Activated CD4-positive, alpha-beta T cell treated with anti-CD3 and anti-CD28 coated beads, Interleukin-2, amount 10 ng/mL, durations not matched to agents 24 days and 14 days (primary cell): Measurements from ENCODE around the gene SELENOM. TPM values are rescaled to one million over a fixed set of nuclear protein-coding genes. Genes with fewer than 3 reads are reported as not detected.
"Not testable (repeated sequence)": the region's sequence is repeated elsewhere in the genome, so short reads cannot be mapped to it uniquely, and the experiment has no call there.

Source experiments
- DNase-seq: peaks from one replicate; pipeline ENCODE4 v3.0.0; 2022
- H3K27ac Mint-ChIP-seq: one replicate; pipeline ENCODE4 v1.8.0; 2022; ENCODE audit warnings: mild to moderate bottlenecking, mixed read lengths
- H3K27me3 Mint-ChIP-seq: one replicate; pipeline ENCODE4 v1.8.0; 2022; ENCODE audit warnings: mixed read lengths
- H3K36me3 Mint-ChIP-seq: one replicate; pipeline ENCODE4 v1.8.0; 2022; ENCODE audit warnings: low read depth, mild to moderate bottlenecking, mixed read lengths
- H3K4me1 Mint-ChIP-seq: one replicate; pipeline ENCODE4 v1.8.0; 2021; ENCODE audit warnings: mixed read lengths
- H3K4me3 Mint-ChIP-seq: one replicate; pipeline ENCODE4 v1.8.0; 2022; ENCODE audit warnings: mild to moderate bottlenecking, moderate library complexity, mixed read lengths
- H3K9me3 Mint-ChIP-seq: one replicate; pipeline ENCODE4 v1.8.0; 2021; ENCODE audit warnings: mixed read lengths
- intact Hi-C: fragments of 100-400 bp; cut with micrococcal nuclease; formaldehyde crosslinking; loops from one replicate; pipeline ENCODE4 v1.15.1; 2023
- total RNA-seq: library from RNA; stranded (reverse); gene quantifications from 2 replicates; pipeline ENCODE4 v1.2.3, GENCODE V29; 2022

Gene SELENOM
- total RNA-seq, 1 donor from 2014 or later = 8.2 TPM

- no peak for DNase-seq
- Mint-ChIP-seq H3K4me3 (no peak overlapping the region), H3K9me3 (no peaks in the 10 kb centered on the region), H3K27me3 (no peaks in the 10 kb centered on the region), H3K36me3 (no peaks in the 10 kb centered on the region), H3K27ac (no peak overlapping the region), H3K4me1 (peaks cover 3% of the 10 kb centered on the region)
- intact Hi-C loops = no loop called here
These were observed 18.3 kb upstream of the SELENOM start for GRCh38 chr22:31125521-31126117.

GRCh38 chr22:31124811-31125465 lies 17.6 kb upstream of the SELENOM start:
- Mint-ChIP-seq H3K4me3 (no peak overlapping the region), H3K4me1 (peaks cover 3% of the 10 kb centered on the region), H3K36me3 (no peaks in the 10 kb centered on the region), H3K27me3 (no peaks in the 10 kb centered on the region), H3K9me3 (no peaks in the 10 kb centered on the region), H3K27ac (no peak overlapping the region)
- intact Hi-C loops = no loop called here
- no peak for DNase-seq

GRCh38 chr22:31124290-31124689 lies 16.9 kb upstream of the SELENOM start:
- H3K27me3 Mint-ChIP-seq = no peaks in the 10 kb centered on the region
- no peaks in the 10 kb centered on the region for H3K36me3 Mint-ChIP-seq
- intact Hi-C loops = no loop called here
- H3K4me1 Mint-ChIP-seq = peaks cover 3% of the 10 kb centered on the region
- no peak for DNase-seq
- no peak overlapping the region for H3K27ac Mint-ChIP-seq
- no peaks in the 10 kb centered on the region for H3K9me3 Mint-ChIP-seq
- no peak overlapping the region for H3K4me3 Mint-ChIP-seq

- Mint-ChIP-seq H3K27me3 (no peaks in the 10 kb centered on the region), H3K4me3 (no peak overlapping the region), H3K27ac (no peak overlapping the region), H3K9me3 (no peaks in the 10 kb centered on the region), H3K36me3 (no peaks in the 10 kb centered on the region), H3K4me1 (peaks cover 3% of the 10 kb centered on the region)
- no peak for DNase-seq
- intact Hi-C loops = no loop called here
These were observed 15.9 kb upstream of the SELENOM start for GRCh38 chr22:31123292-31123602.

- DNase-seq = no peak
- peaks cover 3% of the 10 kb centered on the region for H3K4me1 Mint-ChIP-seq
- H3K36me3 Mint-ChIP-seq = no peaks in the 10 kb centered on the region
- H3K27ac Mint-ChIP-seq = no peak within 1 kb of the TSS
- no peaks in the 10 kb centered on the region for H3K27me3 Mint-ChIP-seq
- no peaks in the 10 kb centered on the region for H3K9me3 Mint-ChIP-seq
- intact Hi-C loops = no loop called here
- H3K4me3 Mint-ChIP-seq = no peak within 1 kb of the TSS
These were observed 15.3 kb upstream of the SELENOM start, which contains the start of gene INPP5J for GRCh38 chr22:31122532-31123291. INPP5J (plus strand) TSS chr22:31122966; CDS start chr22:31123015, 49 bp downstream.

- intact Hi-C loops = no loop called here
- DNase-seq = no peak
- Mint-ChIP-seq H3K9me3 (no peaks in the 10 kb centered on the region), H3K27me3 (no peaks in the 10 kb centered on the region), H3K4me3 (no peak overlapping the region), H3K36me3 (no peaks in the 10 kb centered on the region), H3K27ac (no peak overlapping the region), H3K4me1 (peaks cover under 1% of the 10 kb centered on the region)
These were observed 14.8 kb upstream of the SELENOM start for GRCh38 chr22:31122196-31122531.

GRCh38 chr22:31121403-31121802 lies 14.0 kb upstream of the SELENOM start:
- H3K27ac Mint-ChIP-seq = no peak overlapping the region
- no peaks in the 10 kb centered on the region for H3K4me1 Mint-ChIP-seq
- H3K27me3 Mint-ChIP-seq = no peaks in the 10 kb centered on the region
- H3K36me3 Mint-ChIP-seq = no peaks in the 10 kb centered on the region
- no peak for DNase-seq
- no peaks in the 10 kb centered on the region for H3K9me3 Mint-ChIP-seq
- H3K4me3 Mint-ChIP-seq = no peak overlapping the region
- intact Hi-C loops = no loop called here

- H3K36me3 Mint-ChIP-seq = no peaks in the 10 kb centered on the region
- H3K9me3 Mint-ChIP-seq = no peaks in the 10 kb centered on the region
- DNase-seq = no peak
- no peak overlapping the region for H3K4me3 Mint-ChIP-seq
- no peaks in the 10 kb centered on the region for H3K27me3 Mint-ChIP-seq
- no peaks in the 10 kb centered on the region for H3K4me1 Mint-ChIP-seq
- intact Hi-C loops = no loop called here
- H3K27ac Mint-ChIP-seq = no peak overlapping the region
These were observed 13.3 kb upstream of the SELENOM start for GRCh38 chr22:31120642-31121041.

GRCh38 chr22:31120230-31120629 lies 12.9 kb upstream of the SELENOM start:
- no peak for DNase-seq
- Mint-ChIP-seq H3K4me3 (no peak overlapping the region), H3K9me3 (no peaks in the 10 kb centered on the region), H3K4me1 (no peaks in the 10 kb centered on the region), H3K27me3 (no peaks in the 10 kb centered on the region), H3K36me3 (no peaks in the 10 kb centered on the region), H3K27ac (no peak overlapping the region)
- intact Hi-C loops = no loop called here

- intact Hi-C loops = no loop called here
- H3K9me3 Mint-ChIP-seq = no peaks in the 10 kb centered on the region
- no peak for DNase-seq
- H3K27ac Mint-ChIP-seq = no peak overlapping the region
- no peaks in the 10 kb centered on the region for H3K36me3 Mint-ChIP-seq
- no peaks in the 10 kb centered on the region for H3K4me1 Mint-ChIP-seq
- no peaks in the 10 kb centered on the region for H3K27me3 Mint-ChIP-seq
- H3K4me3 Mint-ChIP-seq = no peak overlapping the region
These were observed 11.8 kb upstream of the SELENOM start for GRCh38 chr22:31119026-31119717.

- no peaks in the 10 kb centered on the region for H3K27me3 Mint-ChIP-seq
- H3K9me3 Mint-ChIP-seq = no peaks in the 10 kb centered on the region
- H3K27ac Mint-ChIP-seq = no peak overlapping the region
- H3K36me3 Mint-ChIP-seq = no peaks in the 10 kb centered on the region
- H3K4me1 Mint-ChIP-seq = no peaks in the 10 kb centered on the region
- intact Hi-C loops = no loop called here
- no peak for DNase-seq
- no peak overlapping the region for H3K4me3 Mint-ChIP-seq
These were observed 10.9 kb upstream of the SELENOM start for GRCh38 chr22:31118046-31118820.

- H3K4me3 Mint-ChIP-seq, H3K27ac Mint-ChIP-seq, H3K36me3 Mint-ChIP-seq, H3K9me3 Mint-ChIP-seq, H3K4me1 Mint-ChIP-seq, intact Hi-C loops, DNase-seq, H3K27me3 Mint-ChIP-seq: not testable (repeated sequence)
These were observed 5.3 kb upstream of the SELENOM start for GRCh38 chr22:31112547-31113091.

GRCh38 chr22:31107894-31108218 lies 488 bp upstream of the SELENOM start:
- peak overlapping the region; percentile 21 for H3K27ac Mint-ChIP-seq
- peaks cover 2% of the 10 kb centered on the region for H3K27me3 Mint-ChIP-seq
- intact Hi-C loops = loop anchor here (1.0 kb wide), 3 partner anchors 24 to 239 kb away; no protein-coding TSS in a partner anchor
- H3K36me3 Mint-ChIP-seq = no peaks in the 10 kb centered on the region
- H3K4me3 Mint-ChIP-seq = peak overlapping the region; percentile 87
- peaks cover 12% of the 10 kb centered on the region for H3K4me1 Mint-ChIP-seq
- no peak for DNase-seq
- H3K9me3 Mint-ChIP-seq = no peaks in the 10 kb centered on the region
